Nephron (organoid): Measurements from ENCODE around the gene TRAIP.
A peak's percentile ranks its signal among the peaks of the same experiment; 100 is the strongest.

Experiments
- H3K27ac Mint-ChIP-seq, 3 experiments: 2 replicates each; pipeline ENCODE4 v1.8.0; 2020; ENCODE audit warnings: mixed read lengths in 3 of 3, mild to moderate bottlenecking in 2 of 3, moderate library complexity in 1 of 3
- H3K27me3 Mint-ChIP-seq: 2 replicates; pipeline ENCODE4 v1.8.0; 2021; ENCODE audit warnings: low read depth, mild to moderate bottlenecking, moderate library complexity, mixed read lengths
- H3K36me3 Mint-ChIP-seq: 2 replicates; pipeline ENCODE4 v1.8.0; 2020; ENCODE audit warnings: low read depth, mixed read lengths
- H3K4me1 Mint-ChIP-seq: 2 replicates; pipeline ENCODE4 v1.8.0; 2020; ENCODE audit warnings: mixed read lengths
- H3K4me3 Mint-ChIP-seq, 3 experiments: 2 replicates each; pipeline ENCODE4 v1.8.0; 2020; ENCODE audit warnings: mild to moderate bottlenecking in 3 of 3, mixed read lengths in 3 of 3, moderate library complexity in 2 of 3
- H3K9me3 Mint-ChIP-seq: 2 replicates; pipeline ENCODE4 v1.8.0; 2020; ENCODE audit warnings: mixed read lengths
- TF ChIP-seq, protein P1 (sequence below), 3 experiments: fragments of 200-600 bp; sonication (generic); IDR thresholded peaks; one replicate each; pipeline ENCODE4 v1.5.0; 2021; ENCODE audit warnings: antibody characterized with exemption in 3 of 3; ENCODE audit not compliant: unreplicated experiment in 3 of 3

Gene TRAIP

DNA sequence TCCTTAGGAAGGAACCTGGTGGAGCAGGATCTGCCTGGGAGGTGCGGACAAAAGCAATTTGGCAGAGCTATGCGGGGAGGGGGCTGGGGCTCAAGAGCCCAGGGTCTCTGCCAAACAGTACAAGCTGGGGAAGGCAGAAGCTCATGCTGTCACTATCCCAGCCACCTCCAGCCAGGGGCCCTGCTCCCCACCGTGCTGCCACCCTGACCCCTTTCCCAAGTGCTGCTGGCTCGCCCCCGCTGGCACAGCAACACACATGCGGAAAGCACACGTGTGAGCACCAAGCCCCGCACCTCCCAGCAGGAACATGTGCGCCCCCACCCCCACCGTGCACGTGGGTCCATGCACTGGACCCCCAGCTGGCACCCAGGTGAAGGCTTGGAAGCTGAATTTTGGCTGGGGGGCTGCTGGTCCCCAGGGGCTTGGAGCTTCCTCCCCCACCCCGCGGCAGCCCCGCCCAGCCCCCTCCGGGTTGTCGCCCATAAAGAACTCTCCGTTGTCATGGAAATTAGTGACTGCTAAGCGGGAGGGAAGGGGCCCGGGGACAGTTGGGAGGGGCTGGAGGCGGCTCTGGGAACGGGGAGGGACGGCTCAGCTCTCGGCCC lies 12.6 kb upstream of the TRAIP start:
- Mint-ChIP-seq H3K9me3 (no peaks in the 10 kb centered on the region), H3K27ac (no peak overlapping the region), H3K36me3 (no peaks in the 10 kb centered on the region), H3K27me3 (peaks cover 53% of the 10 kb centered on the region), H3K4me1 (peaks cover 11% of the 10 kb centered on the region), H3K4me3 (peak overlapping the region; percentile 42 to 62 (median 54))
- TF ChIP-seq, protein P1, sequence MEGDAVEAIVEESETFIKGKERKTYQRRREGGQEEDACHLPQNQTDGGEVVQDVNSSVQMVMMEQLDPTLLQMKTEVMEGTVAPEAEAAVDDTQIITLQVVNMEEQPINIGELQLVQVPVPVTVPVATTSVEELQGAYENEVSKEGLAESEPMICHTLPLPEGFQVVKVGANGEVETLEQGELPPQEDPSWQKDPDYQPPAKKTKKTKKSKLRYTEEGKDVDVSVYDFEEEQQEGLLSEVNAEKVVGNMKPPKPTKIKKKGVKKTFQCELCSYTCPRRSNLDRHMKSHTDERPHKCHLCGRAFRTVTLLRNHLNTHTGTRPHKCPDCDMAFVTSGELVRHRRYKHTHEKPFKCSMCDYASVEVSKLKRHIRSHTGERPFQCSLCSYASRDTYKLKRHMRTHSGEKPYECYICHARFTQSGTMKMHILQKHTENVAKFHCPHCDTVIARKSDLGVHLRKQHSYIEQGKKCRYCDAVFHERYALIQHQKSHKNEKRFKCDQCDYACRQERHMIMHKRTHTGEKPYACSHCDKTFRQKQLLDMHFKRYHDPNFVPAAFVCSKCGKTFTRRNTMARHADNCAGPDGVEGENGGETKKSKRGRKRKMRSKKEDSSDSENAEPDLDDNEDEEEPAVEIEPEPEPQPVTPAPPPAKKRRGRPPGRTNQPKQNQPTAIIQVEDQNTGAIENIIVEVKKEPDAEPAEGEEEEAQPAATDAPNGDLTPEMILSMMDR (IDR thresholded peaks at IDR 0.05; ENCODE audit: unreplicated experiment in 3 of 3) = no peak

DNA sequence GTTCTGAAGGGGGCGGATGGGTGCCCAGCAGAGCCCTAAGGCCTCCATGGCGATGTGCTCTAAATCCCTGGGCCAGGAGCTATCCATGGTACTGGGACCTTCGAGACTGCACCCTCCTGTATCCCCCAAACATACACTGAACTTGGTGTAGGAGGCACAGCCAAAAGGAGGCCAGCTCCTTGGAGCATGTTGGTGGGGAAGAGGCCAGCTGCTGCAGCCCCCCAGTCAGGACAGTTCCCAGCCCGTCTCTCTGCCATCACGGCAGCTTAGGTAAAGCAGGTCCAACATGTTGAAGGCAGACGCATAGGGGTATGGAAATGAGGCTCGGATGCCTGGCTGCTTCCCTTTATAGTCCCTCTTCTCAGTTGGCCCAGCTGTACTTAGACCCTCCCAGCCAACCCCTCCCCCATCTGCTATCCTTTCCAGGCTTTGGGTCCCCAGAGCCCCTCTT lies 11.5 kb upstream of the TRAIP start:
- H3K9me3 Mint-ChIP-seq = no peaks in the 10 kb centered on the region
- no peak overlapping the region for H3K27ac Mint-ChIP-seq
- peak overlapping the region; percentile 32 to 62 (median 54) for H3K4me3 Mint-ChIP-seq
- H3K4me1 Mint-ChIP-seq = peaks cover 11% of the 10 kb centered on the region
- TF ChIP-seq, protein P1 (IDR thresholded peaks at IDR 0.05; ENCODE audit: unreplicated experiment in 3 of 3) = no peak
- H3K36me3 Mint-ChIP-seq = no peaks in the 10 kb centered on the region
- H3K27me3 Mint-ChIP-seq = peaks cover 63% of the 10 kb centered on the region

DNA sequence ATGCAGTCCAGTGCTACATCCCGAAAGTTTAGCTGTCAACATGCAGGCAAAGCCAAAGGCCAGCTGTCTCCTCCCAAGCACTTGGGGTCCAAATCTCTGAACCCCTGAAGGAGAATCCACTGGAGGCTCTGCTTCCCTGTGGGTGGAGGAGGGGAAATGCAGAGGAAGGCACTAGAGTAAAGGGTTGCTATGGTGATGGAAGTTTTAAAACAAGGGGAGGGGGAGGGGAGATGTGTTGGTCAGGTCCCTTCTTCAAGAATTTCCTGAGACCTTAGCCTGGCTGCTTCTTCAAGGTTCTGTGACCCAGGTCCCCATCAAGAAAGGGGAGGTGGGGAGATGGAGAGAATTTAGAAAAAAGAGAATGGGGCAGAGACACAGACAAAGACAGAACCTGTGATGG lies 11.0 kb upstream of the TRAIP start:
- TF ChIP-seq, protein P1 (IDR thresholded peaks at IDR 0.05; ENCODE audit: unreplicated experiment in 3 of 3) = no peak
- Mint-ChIP-seq H3K27ac (no peak overlapping the region), H3K4me1 (peaks cover 11% of the 10 kb centered on the region), H3K27me3 (peaks cover 68% of the 10 kb centered on the region), H3K36me3 (no peaks in the 10 kb centered on the region), H3K9me3 (no peaks in the 10 kb centered on the region), H3K4me3 (peak overlapping the region in 2 of 3 experiments; percentile 32 to 54)

DNA sequence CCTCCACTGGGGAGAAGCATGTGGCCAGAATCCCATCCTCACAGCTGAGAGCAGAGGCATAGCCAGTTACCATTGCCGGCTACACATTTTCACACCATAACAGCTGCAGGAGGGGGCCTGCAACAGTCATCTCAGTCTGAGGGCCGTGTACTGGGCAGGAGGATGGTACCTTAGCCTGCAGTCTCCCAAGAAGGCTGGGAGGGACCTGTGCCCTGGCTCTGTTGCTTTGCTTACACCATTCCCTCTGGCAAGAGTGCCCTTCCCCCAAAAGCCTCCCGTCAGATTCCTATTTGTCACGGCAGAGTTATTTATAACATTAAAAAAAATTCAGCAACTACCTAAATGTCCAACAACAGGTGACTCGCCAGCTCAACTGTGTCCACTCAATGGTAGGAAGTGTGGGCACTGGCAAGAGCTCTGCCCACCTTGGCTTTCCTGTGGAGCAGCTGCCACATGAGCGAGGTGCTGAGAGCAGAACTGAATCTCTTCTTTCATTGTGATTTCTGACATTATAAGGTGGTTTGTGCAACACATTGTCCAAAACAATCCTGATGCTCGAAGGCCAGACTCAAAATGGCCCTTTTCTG lies 8.9 kb upstream of the TRAIP start:
- H3K27me3 Mint-ChIP-seq = peaks cover 55% of the 10 kb centered on the region
- H3K36me3 Mint-ChIP-seq = no peaks in the 10 kb centered on the region
- no peaks in the 10 kb centered on the region for H3K9me3 Mint-ChIP-seq
- no peak overlapping the region for H3K27ac Mint-ChIP-seq
- H3K4me1 Mint-ChIP-seq = peaks cover 11% of the 10 kb centered on the region
- TF ChIP-seq, protein P1 (IDR thresholded peaks at IDR 0.05; ENCODE audit: unreplicated experiment in 3 of 3) = no peak
- H3K4me3 Mint-ChIP-seq = no peak overlapping the region

DNA sequence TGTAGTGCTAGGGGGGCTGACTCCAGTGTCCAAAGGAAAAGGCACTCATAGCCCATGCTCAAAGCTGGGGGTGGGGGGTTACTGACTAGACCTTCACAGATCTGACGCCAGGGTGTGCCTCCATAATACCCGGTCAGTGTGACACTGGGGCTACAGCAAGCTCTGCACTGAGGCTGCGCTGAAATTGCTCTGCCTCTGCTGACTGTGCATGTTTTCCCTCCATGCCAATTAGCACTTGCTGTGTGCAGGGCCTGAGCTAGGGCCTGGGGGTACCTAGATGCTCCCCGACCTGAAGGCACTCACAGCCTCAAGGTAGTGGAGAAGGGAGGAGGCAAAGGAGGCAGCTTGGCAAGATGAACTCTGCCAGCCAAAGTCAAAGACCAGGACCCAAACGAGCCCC lies 8.1 kb upstream of the TRAIP start:
- TF ChIP-seq, protein P1 (IDR thresholded peaks at IDR 0.05; ENCODE audit: unreplicated experiment in 3 of 3) = no peak
- no peaks in the 10 kb centered on the region for H3K36me3 Mint-ChIP-seq
- peaks cover 11% of the 10 kb centered on the region for H3K4me1 Mint-ChIP-seq
- peaks cover 50% of the 10 kb centered on the region for H3K27me3 Mint-ChIP-seq
- no peak overlapping the region for H3K27ac Mint-ChIP-seq
- no peak overlapping the region for H3K4me3 Mint-ChIP-seq
- H3K9me3 Mint-ChIP-seq = no peaks in the 10 kb centered on the region
